GM18519 (cell line): ENCODE results near the gene CGA.
A peak's percentile ranks its signal among the peaks of the same experiment; 100 is the strongest.
"Not testable (repeated sequence)": the region's sequence is repeated elsewhere in the genome, so short reads cannot be mapped to it uniquely, and the experiment has no call there.

Source experiments
- ATAC-seq: cut with Tn5 transposase; IDR thresholded peaks from one replicate; pipeline ENCODE4 v1.9.1; 2021; ENCODE audit warnings: mild to moderate bottlenecking, moderate library complexity; ENCODE audit not compliant: unreplicated experiment, low FRiP score

The CGA gene

DNA sequence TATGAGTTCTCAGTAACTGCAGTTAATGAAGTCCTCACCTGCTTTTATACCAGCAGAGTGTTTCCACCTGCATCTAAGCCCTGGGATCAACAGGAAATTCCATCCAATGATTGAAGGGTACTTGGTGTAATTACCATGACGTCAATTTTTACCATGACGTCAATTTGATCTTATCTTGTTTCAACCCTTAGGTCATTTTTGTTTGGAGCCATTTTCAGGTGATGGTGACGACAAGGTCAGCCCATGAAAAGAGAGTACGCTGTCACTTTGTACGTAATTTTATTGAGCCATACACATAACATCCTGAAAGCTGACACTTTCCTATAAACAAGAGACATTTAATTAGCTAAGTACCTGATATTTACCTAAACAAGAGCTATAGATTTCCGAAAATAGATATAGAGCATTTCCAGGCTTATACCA lies at the start of gene CGA:
Gene CGA, minus strand, starts transcription at position 20 of the 423 bp plus-strand sequence. CDS start 6,906 bp downstream, outside the sequence.
- ATAC-seq, result no peak

DNA sequence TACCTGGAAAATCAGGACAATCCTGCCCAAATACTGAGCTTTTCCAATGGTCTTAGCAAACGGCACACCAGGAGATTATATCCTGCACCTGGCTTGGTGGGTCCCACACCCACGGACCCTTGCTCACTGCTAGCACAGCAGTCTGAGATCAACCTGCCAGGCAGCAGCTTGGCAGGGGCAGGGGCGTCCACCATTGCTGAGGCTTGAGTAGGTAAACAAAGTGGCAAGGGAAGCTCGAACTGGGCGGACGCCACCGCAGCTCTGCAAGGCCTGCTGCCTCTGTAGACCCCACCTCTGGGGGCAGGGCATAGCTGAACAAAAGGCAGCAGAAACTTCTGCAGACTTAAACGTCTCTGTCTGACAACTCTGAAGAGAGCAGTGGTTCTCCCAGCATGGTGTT lies 45.0 kb upstream of the CGA start:
- not testable (repeated sequence) for ATAC-seq

DNA sequence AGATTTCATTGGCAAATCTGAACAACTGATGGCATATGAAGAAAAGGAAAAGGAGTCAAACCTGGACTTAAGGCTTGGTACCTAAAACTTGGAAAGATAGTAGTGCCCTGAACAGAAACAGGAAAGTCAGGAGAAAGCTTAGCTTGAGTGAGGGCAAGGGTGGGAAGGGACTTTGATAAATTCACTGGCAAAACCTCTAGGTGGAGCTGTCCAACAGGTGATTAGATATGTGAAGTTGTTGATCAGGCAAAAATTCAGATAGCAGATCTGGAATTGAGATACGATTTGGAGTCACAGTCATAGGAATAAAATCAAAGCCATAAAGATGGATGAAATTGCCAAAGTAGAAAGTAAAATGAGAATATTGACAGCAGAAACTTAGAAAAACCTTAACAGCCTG lies 44.3 kb upstream of the CGA start:
- ATAC-seq, result peak; percentile 56

DNA sequence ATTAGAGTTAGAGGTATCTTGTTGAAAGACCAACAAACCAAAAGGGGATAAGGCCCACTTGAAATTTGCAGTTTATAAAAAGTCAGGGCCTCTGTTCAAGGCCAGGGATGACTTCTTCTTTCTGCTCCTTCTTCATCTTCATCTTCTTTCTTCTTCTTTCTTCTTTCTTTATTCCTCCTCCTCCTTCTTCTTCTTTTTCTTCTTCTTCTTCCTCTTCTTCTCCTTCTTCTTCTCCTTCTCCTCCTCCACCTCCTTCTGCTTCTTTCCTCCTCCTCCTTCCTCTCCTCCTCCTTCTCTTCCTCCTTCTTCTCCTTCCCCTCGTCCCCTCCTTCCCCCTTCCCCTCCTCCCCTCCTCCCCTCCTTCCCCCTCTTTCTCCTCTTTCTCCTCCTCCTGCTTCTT lies 42.1 kb upstream of the CGA start:
- ATAC-seq, result no peak

DNA sequence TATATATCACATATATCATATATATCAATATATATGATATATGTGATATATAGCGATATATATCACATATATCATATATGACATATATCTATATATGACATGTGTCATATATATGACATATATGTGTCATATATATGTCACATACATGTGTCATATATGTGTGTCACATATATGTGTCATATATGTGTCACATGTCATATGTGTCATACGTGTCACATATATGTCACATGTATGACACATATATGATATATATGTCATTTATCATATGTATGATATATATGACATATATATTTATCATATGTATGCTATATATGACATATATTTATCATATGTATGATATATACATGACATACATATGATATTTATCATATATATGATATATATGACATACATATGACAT lies 32.8 kb upstream of the CGA start:
- ATAC-seq, result no peak

DNA sequence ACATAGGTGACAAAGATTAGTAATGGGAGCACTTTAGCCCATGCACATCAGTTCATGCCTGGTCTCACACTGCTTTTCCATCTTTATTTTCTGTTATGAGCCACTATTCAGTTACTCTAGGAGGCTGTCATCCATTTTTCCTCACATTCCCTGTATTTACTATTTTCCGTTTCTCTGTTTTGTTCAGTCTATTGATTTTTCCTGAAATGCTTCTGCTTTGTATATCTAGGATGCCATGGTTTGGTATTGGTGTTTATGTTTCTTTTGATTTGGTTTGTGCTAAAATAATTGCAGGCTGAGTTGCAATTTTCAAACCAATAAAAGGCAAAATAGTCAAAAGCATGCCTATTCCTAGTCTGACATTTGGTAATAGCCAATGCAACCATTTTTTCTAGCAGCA lies 31.6 kb upstream of the CGA start:
- no peak for ATAC-seq

DNA sequence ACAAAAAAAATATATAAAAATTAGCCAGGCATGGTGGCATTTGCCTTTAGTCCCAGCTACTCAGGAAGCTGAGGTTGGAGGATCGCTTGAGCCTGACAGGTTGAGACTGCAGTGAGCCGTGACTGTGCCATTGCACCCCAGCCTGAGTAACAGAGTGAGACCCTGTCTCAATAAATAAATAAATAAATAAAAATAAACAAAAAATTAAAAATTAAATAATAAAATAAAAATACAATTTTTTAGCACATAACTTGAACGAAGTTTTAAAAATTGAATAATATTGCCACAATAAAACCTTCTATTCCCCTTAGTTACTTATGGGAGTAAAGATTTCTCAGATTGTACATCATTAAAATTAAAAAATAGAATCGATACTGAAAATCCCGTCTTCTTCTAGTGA lies 29.2 kb upstream of the CGA start:
- ATAC-seq, result no peak

DNA sequence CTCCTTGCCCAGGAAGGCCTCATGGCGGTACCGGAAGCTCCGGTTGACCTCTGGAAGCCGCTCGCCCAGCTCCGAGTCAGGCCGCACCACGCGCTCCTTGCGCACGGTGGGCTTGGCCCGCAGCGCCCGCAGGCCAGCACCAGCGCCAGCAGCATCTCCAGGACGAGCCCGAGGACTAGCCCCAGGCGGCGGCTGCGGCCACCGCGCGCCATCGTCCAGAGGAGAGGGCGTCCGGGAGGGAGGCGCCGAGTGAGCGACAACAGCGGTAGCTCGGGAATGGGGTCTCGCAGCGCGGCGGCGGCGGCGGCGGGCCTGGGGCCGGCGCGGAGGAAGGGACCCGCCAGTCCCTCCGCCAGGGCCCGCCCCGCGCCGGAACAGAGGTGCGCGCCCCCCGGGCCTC lies 27.6 kb upstream of the CGA start:
- ATAC-seq, result no peak

DNA sequence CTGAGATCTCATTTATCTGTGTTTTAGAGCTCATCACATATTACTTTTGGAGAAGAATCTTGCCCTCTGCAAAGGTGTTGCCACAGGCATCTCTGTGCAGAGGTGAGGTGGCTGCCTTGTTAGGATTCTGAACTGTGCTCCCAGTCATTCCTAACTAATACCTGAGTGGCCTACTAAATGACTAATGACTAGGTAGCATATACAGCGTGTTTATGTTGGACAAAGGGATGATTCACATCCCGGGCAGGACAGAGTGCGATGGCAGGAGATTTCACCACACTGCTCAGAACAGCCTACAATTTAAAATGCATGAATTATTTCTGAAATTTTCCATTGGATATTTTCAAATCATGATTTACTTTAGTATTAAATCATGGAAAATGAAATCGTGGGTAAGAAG lies 23.1 kb upstream of the CGA start:
- no peak for ATAC-seq

DNA sequence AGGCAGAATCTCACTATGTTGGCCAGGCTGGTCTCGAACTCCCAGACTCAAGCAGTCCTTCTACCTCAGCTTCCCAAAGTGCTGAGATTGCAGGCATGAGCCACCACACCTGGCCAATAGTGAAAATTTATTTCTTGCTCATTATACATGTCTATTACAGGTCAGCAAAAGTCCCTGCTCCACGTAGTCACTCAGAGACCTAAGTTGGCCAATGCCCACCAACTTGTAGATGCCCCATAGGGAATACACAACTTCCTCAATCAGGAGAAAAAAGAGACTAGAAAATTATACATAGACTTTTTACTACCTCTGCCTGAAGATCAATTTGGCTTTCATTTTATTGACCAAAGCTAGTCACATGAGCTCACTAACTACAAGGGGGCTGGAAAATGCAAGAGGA lies 22.0 kb upstream of the CGA start:
- ATAC-seq, result no peak

DNA sequence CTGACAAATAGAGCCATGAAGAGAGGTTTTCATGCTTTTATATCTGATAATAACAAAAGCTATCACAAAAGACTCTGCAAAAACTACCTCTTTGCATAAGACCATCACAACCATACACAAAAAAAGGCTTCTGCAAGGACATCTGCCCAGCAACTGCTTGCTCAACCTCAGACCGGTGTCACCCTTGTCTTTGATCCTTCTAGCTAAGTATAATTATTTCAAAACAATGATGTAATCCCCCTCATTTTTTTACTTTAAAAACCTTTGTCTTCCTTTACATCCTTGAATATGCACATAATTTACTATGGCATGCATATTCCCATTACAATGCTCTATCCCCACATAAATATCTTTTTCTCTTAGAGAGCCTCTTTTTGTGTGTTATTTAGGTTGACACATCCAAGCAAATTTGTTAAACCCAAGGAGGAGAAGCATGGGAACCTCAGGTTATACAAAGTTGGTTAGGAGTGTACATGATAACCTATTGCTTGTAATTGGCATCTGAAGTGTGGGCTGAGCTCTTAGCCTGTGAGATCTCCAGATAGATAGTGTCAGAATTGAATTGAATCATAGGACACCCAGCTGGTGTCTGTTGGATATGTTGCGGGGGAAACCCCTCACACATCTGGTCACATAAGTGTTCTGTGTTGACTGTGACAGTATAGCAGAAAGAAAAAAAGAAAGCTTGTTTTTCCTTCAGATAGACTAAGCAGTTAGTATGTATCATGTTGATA lies 20.7 kb upstream of the CGA start:
- peak; percentile 96 for ATAC-seq

DNA sequence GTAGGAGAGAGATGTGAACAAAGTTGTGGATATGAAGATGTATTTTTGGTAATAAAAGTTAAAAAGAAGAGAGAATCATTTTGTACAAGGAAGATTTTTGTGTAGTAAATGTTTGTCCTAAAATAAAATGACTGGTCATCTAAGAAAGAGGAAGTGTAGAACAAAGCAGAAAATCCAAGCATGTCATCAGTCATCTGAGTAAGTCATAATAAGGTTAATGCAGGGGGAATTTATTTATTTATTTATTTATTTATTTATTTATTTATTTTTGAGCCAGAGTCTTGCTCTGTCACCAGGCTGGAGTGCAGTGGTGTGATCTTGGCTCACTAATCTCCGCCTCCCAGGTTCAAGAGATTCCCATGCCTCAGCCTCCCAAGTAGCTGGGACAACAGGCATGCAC lies 15.7 kb upstream of the CGA start:
- ATAC-seq, result peak; percentile 46

DNA sequence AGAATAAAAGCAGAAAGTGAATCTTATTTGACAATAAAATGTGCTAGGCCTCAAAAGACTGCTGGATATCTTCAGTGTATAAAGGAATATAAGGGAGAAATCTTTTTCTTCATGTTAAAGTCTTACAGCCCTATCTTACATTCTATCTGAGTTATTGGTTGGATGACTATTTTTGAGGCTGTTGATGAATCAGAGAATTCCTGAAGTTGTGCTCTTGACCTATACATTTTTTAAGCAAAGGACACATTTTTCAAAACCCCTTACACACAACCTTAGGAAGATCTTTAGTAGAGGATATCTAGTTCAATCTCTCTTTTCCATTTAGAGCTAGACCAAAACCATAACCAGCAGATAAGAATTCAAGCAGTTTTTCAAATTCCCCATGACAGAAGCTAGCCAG lies 10.9 kb upstream of the CGA start:
- ATAC-seq, result no peak

DNA sequence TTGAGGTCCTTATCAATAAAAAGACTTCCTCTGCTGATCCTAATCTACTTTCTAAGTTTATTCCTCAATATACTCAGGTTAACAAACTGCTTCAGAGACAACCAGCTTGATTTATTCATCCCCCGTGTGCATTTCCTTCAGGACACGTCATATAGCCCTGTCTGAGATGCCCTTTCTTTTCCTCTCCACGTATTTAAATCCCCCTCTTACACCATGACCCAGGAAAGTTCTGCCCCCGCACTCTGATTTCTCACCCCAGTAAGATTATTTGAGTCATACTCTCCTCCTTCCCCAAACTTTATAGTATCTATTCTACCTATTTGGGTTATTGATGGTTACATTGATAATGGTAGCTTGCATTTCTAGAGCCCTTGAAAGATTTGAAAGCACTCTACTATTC lies 9.8 kb upstream of the CGA start:
- no peak for ATAC-seq

DNA sequence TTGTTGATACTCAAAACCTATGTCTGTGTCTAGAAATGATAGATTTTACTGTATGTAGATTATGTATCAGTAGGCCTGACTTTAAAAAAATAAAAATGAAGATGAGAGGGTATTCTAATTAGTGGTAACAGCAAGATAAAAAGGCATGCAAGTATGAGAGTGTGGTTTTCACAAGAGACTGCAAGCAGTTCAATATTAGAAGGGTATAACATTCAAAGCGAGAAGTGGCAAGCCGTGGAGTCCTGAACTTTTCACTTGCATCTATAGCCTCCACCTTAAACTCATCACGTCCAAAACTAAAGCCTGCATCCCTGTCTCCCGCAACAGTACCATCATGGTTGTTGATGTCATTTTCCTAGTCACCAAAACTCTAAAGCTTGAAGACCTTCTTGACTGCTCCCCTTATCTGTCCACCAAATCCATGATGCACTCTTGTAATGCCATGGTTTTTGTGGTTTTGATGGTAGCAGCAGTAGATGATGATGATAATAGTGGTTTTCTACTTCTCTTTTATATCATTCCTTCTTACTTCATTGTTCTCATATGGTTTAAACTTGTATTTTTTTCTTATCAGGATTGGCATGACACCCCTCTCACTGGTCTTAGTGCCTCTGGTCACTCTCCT lies 9.2 kb upstream of the CGA start:
- no peak for ATAC-seq

DNA sequence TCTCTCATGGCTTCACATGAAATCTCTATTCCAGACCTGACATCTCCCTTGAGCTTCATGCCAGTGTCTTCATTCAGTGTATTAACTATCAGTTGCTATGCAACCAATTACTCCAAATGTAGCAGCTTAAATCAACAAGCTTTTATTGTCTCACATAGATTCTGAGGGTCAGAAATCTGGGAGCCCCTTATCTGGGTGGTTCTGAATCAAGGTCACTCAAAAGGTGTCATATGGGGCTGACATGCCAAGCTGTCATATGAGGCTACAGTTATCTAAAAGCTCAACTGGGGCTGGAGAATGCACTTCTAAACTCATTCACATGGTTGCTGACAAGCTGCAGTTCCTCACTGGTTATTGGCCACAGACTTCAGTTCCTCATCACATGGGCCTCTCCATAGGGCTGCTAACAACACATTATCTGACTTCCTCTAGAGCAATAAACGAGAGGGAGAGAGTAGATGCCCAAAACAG lies 7.3 kb upstream of the CGA start:
- ATAC-seq, result no peak

DNA sequence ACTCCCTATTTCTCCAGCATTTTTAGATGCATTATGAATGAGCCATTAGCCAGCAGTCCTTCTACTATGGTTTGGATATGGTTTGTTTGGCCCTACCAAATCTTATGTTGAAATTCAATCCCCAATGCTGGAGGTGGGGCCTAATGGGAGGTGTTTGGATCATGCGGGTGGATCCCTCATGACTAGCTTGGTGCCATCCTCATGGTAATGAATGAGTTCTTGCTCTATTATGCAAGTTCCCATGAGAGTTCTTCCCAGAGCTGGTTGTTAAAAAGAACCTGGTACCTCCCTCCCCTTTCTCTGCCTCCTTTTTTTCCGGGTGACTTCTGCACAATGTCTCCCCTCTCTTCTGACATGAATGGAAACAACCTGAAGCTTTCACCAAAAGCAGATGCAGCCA lies 6.2 kb upstream of the CGA start:
- no peak for ATAC-seq

DNA sequence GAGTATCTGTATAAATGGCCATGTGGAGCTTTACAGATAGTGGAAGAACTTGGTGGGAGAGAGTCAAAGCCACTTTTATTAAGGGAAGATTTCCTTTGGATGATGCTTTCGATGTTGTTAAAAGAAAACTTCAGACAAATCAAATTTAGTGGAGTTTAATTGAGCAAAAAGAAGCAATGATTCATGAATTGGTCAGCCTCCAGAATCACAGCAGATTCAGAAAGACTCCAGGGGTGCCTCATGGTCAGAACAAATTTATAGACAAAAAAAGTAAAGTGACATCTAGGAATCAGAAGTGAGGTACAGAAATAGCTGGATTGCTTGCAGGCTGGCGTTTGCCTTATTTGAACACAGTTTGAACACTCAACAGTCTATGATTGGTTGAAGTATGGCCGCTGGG lies 5.3 kb upstream of the CGA start:
- no peak for ATAC-seq

DNA sequence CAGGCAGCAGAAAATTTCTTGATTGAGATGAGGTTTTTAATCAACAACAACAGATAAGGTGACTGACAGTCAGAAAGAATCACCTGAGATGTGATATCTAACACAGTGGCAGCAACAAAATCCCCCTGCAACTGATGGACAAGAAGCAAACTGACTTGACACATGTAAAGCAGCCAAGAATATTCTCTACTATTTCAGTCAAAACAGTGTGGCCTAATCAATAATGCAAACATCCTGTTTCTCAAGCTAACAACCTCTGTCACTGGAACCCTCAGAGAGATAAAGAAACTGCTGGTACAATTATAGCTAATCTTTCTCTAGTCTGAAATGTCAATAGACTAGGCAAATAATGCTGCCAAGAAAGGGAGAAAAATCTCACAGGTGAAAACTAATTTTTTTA lies 4.6 kb upstream of the CGA start:
- ATAC-seq, result peak; percentile 71

DNA sequence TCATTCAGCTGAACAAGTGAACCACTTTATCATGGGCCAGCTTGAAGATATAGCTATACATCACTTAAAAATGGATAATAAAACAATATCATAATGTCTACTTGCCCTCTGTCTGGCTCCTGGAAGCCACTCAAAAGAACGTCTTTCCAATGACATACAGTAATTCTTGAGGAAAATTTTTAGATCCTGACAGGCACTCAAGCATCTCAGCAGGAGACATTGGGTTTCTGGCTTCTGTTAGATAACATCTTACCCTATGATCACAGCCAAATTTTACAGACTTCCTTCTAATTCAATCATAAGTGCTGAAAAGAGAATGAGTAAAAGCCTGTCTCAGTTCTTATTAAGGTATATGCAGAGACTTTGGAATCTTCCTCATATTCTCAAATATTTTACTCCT lies 330 bp downstream of the CGA start:
- no peak for ATAC-seq

DNA sequence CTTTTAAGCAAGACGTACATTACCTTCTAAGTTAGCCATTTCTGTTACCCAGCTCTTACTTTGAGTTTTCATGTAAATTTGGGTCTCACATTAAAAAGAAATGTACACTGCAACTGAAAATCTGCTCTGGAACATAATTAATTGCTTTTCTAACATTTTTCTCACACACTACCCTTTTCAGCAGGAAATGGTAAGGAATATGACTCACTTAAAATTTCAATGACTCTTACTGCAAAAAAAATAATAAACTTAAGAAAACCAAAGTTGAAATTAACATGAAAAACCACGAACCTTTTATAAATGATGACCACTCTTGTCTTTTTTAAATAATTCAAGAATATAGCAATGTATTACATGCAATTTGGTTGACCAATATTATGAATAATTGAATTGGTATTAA lies 1.3 kb downstream of the CGA start:
- ATAC-seq, result no peak

DNA sequence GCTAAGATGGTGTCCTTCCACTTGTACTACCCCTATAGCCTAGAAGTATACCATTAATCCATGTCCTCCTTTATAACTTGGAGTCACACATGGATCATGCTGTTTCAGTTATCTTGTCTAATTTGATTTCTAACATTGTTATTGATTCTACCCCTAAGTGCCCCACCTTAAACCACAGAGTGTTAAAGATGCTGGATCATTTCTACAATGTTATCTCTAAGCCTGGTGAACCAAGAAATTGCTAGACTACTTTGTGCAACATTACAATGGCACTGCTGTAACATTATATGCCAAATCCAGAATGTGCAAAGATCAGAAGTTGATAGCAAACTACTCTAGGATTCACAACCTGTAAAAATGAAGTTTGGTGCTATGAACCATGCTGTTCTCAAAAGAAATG lies 1.7 kb downstream of the CGA start:
- no peak for ATAC-seq
